Testis (tissue), 3 donors: ENCODE results near the gene CLTC. TPM values are rescaled to one million over a fixed set of nuclear protein-coding genes. Genes with fewer than 3 reads are reported as not detected.

Source experiments
- DNase-seq: peaks from one replicate; pipeline ENCODE4 v3.0.0-alpha.2; 2019
- H3K27ac ChIP-seq, 2 donors: fragments of 200-600 bp; sonication (generic); one replicate each; pipeline ENCODE4 v1.5.1; 2019
- H3K27me3 ChIP-seq: fragments of 200-600 bp; sonication (generic); one replicate; pipeline ENCODE4 v1.5.1; 2019
- H3K36me3 ChIP-seq: fragments of 200-600 bp; sonication (generic); one replicate; pipeline ENCODE4 v1.5.1; 2017; ENCODE audit warnings: low read depth; ENCODE audit errors: missing control alignments
- H3K4me1 ChIP-seq: fragments of 200-600 bp; sonication (generic); one replicate; pipeline ENCODE4 v1.5.1; 2019
- H3K4me3 ChIP-seq, 2 donors: fragments of 200-600 bp; sonication (generic); one replicate each; pipeline ENCODE4 v1.5.1; 2017 to 2019
- H3K9me3 ChIP-seq: fragments of 200-600 bp; sonication (generic); one replicate; pipeline ENCODE4 v1.5.1; 2017
- CTCF ChIP-seq, 3 experiments: fragments of 450-650 bp in 2 of 3; fragments of 200-600 bp in 1 of 3; sonication (generic) in 1 of 3; IDR thresholded peaks; one replicate each; pipeline ENCODE4 v1.5.1; 2016 to 2019; ENCODE audit warnings: antibody characterized with exemption in 3 of 3, mild to moderate bottlenecking in 2 of 3, moderate library complexity in 1 of 3
- POLR2A ChIP-seq: fragments of 450-650 bp; IDR thresholded peaks from one replicate; pipeline ENCODE4 v1.6.1; 2017; ENCODE audit warnings: antibody characterized with exemption, mild to moderate bottlenecking, moderate library complexity
- WGBS, 2 donors: methylation state at CpG; one replicate each; pipeline ENCODE4 v1.1.5; 2018; 5-methylcytosine and 5-hydroxymethylcytosine counted together
- intact Hi-C: fragments of 100-400 bp; cut with DNase I; formaldehyde crosslinking; loops from one replicate; pipeline ENCODE4 v1.15.1; 2023; ENCODE audit warnings: low total_unique reads
- polyA plus RNA-seq: library from polyadenylated mRNA; stranded (reverse); fragments of 350-450 nt; fragmentation: Illumina TruSeq; extraction: RNeasy Lipid Tissue Mini Kit (QIAGEN cat#74804); gene quantifications from one replicate; pipeline ENCODE4 v1.2.3, GENCODE V29; 2014; ENCODE audit warnings: low read depth, low replicate concordance; ENCODE audit not compliant: insufficient read depth
- total RNA-seq, 2 donors: library from RNA; depleted of rRNA; stranded (reverse); fragments of >200 nt; gene quantifications; one replicate each; pipeline ENCODE4 v1.2.3, GENCODE V29; 2016

Gene CLTC
- total and polyA plus RNA-seq, 3 donors from 2014 or later, result 137 to 253 (median 221) TPM

- no peak for TF ChIP-seq CTCF (IDR thresholded peaks at IDR 0.05)
- no peak for TF ChIP-seq POLR2A
- Histone ChIP-seq H3K27ac (no peak overlapping the region), H3K4me1 (peaks cover 33% of the 10 kb centered on the region), H3K27me3 (no peaks in the 10 kb centered on the region), H3K9me3 (no peaks in the 10 kb centered on the region), H3K4me3 (no peak overlapping the region), H3K36me3 (no peaks in the 10 kb centered on the region)
- 66 to 79% methylated on average over 1 of the region's 1 CpG for WGBS, 2 donors
- intact Hi-C loops, result no loop called here
- DNase-seq, result no peak
These were observed 11.6 kb downstream of the CLTC start for GRCh38 chr17:59631276-59631675.

- H3K27ac ChIP-seq, result no peak overlapping the region
These were observed 12.7 kb downstream of the CLTC start for GRCh38 chr17:59632398-59632797.

GRCh38 chr17:59633658-59634359, 14.1 kb downstream of the CLTC start:
- Histone ChIP-seq H3K4me1 (peaks cover 18% of the 10 kb centered on the region), H3K27me3 (no peaks in the 10 kb centered on the region), H3K9me3 (no peaks in the 10 kb centered on the region), H3K27ac (peak overlapping the region in 1 of 2 donors; percentile 32), H3K4me3 (no peak overlapping the region), H3K36me3 (no peaks in the 10 kb centered on the region)
- DNase-seq, result no peak
- WGBS, 2 donors, result 82 to 83% methylated on average over 5 of the region's 5 CpGs
- intact Hi-C loops, result no loop called here
- no peak for TF ChIP-seq CTCF (IDR thresholded peaks at IDR 0.05)
- TF ChIP-seq POLR2A, result no peak

More at GRCh38 chr17:59632398-59632797, 12.7 kb downstream of the CLTC start:
- no peak overlapping the region for H3K4me3 ChIP-seq
- H3K36me3 ChIP-seq, result no peaks in the 10 kb centered on the region
- H3K4me1 ChIP-seq, result peaks cover 22% of the 10 kb centered on the region
- intact Hi-C loops, result no loop called here
- TF ChIP-seq CTCF (IDR thresholded peaks at IDR 0.05) (no peak), POLR2A (no peak)
- DNase-seq, result no peak
- no peaks in the 10 kb centered on the region for H3K9me3 ChIP-seq
- no peaks in the 10 kb centered on the region for H3K27me3 ChIP-seq
- WGBS, 2 donors, result 88 to 99% methylated on average over 6 of the region's 6 CpGs

GRCh38 chr17:59634632-59635541, 15.2 kb downstream of the CLTC start:
- Histone ChIP-seq H3K9me3 (no peaks in the 10 kb centered on the region), H3K4me1 (peaks cover 18% of the 10 kb centered on the region), H3K27me3 (no peaks in the 10 kb centered on the region), H3K27ac (peak overlapping the region in 1 of 2 donors; percentile 32), H3K36me3 (no peaks in the 10 kb centered on the region), H3K4me3 (no peak overlapping the region)
- intact Hi-C loops, result no loop called here
- no peak for DNase-seq
- 38 to 47% methylated on average over 3 of the region's 3 CpGs for WGBS, 2 donors
- TF ChIP-seq POLR2A (no peak), CTCF (IDR thresholded peaks at IDR 0.05) (no peak)
